GM18511 (cell line): ENCODE results near the gene CRACR2B.

ENCODE experiments used
- ATAC-seq: cut with Tn5 transposase; IDR thresholded peaks from one replicate; pipeline ENCODE4 v1.9.1; 2021; ENCODE audit warnings: mild to moderate bottlenecking, moderate library complexity; ENCODE audit not compliant: unreplicated experiment

Gene CRACR2B

GRCh38 chr11:827897-828192 is at the start of gene CRACR2B:
CRACR2B (plus strand) TSS chr11:827919; CDS start chr11:828608, 689 bp downstream.
- no peak for ATAC-seq

- no peak for ATAC-seq
Measured at GRCh38 chr11:778976-779954, 48.5 kb upstream of the CRACR2B start.

- ATAC-seq: no peak
Measured at GRCh38 chr11:779955-780532, 47.7 kb upstream of the CRACR2B start.

- ATAC-seq: no peak
Measured at GRCh38 chr11:782264-783174, 45.2 kb upstream of the CRACR2B start.

GRCh38 chr11:783581-784015 is 44.1 kb upstream of the CRACR2B start:
- ATAC-seq: no peak

GRCh38 chr11:786235-787083 is 41.3 kb upstream of the CRACR2B start:
- no peak for ATAC-seq

- no peak for ATAC-seq
Measured at GRCh38 chr11:787084-787675, 40.5 kb upstream of the CRACR2B start.

GRCh38 chr11:788009-788640 is 39.6 kb upstream of the CRACR2B start:
- ATAC-seq: no peak

- ATAC-seq: no peak
Measured at GRCh38 chr11:788953-789940, 38.5 kb upstream of the CRACR2B start.

GRCh38 chr11:789943-790342 is 37.8 kb upstream of the CRACR2B start, which contains the start of gene CEND1:
CEND1 (minus strand) TSS chr11:790090; CDS start chr11:788576, 1,514 bp downstream.
- ATAC-seq: no peak

- no peak for ATAC-seq
Measured at GRCh38 chr11:790721-791564, 36.8 kb upstream of the CRACR2B start.

- no peak for ATAC-seq
Measured at GRCh38 chr11:791658-792534, 35.8 kb upstream of the CRACR2B start.

- no peak for ATAC-seq
Measured at GRCh38 chr11:792535-792821, 35.2 kb upstream of the CRACR2B start.

- no peak for ATAC-seq
Measured at GRCh38 chr11:792873-793272, 34.8 kb upstream of the CRACR2B start.

- no peak for ATAC-seq
Measured at GRCh38 chr11:793556-793955, 34.2 kb upstream of the CRACR2B start.

- no peak for ATAC-seq
Measured at GRCh38 chr11:794013-794765, 33.5 kb upstream of the CRACR2B start.
